Left lobe of liver (tissue), 2 donors: Measurements from ENCODE around the gene CBARP. TPM values are rescaled to one million over a fixed set of nuclear protein-coding genes. Genes with fewer than 3 reads are reported as not detected.
"Not testable (repeated sequence)": the region's sequence is repeated elsewhere in the genome, so short reads cannot be mapped to it uniquely, and the experiment has no call there.

Source experiments
- ATAC-seq: fragments of 200-7000 bp; cut with Tn5 transposase; one replicate; pipeline ENCODE4 v1.9.1; 2020; ENCODE audit warnings: mild to moderate bottlenecking, moderate library complexity
- DNase-seq: peaks from one replicate; pipeline ENCODE4 v3.0.0-alpha.2; 2020; ENCODE audit warnings: low spot score
- total RNA-seq: library from RNA; stranded (reverse); gene quantifications from one replicate; pipeline ENCODE4 v1.2.1, GENCODE V29; 2021
- donor health status: DM: no; HTN: no; CAD: no; lungs with moderate emphysema.
- donor health status: DM: no; HTN: yes; CAD: no.

Gene CBARP
- total RNA-seq, 1 donor from 2014 or later, result 0.38 TPM

DNA sequence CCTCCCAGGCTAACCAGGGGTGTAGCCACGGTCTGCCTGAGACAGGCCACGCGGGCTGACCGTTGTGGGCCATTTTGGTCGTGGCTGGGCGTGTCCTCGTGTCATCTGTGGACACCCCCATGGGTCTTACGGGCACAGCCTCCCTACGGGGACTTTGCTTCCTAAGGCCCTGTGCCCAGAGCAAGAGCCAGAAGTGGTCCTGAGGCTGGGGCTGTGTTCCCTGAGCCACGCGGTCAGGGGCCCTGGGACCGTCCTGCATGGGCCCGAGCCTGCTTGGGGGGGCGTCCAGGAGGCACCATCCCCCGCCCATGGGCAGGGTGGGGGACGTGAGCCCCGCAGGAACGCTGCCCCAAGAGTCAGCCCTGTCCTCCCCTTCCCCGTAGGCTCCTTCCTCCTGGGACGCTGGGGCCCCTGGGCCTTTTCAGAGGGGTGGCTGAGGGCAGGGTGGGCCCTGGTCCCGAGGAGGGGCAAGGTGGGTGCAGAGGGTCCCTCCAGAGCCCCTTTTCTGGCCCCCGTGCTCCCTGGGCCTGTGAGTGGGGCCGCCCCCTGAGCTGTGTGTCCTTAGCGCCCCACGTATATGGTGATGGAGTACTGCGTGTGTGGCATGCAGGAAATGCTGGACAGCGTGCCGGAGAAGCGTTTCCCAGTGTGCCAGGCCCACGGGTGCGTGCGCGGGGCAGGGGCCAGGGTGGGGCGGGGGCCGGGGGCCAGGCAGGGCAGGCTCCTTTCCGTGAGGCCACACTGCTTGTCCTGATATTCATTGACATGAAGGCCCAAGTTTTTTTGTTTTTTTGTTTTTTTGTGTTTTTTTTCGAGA is 18.8 kb downstream of the CBARP start:
- DNase-seq, result no peak
- no peak for ATAC-seq

DNA sequence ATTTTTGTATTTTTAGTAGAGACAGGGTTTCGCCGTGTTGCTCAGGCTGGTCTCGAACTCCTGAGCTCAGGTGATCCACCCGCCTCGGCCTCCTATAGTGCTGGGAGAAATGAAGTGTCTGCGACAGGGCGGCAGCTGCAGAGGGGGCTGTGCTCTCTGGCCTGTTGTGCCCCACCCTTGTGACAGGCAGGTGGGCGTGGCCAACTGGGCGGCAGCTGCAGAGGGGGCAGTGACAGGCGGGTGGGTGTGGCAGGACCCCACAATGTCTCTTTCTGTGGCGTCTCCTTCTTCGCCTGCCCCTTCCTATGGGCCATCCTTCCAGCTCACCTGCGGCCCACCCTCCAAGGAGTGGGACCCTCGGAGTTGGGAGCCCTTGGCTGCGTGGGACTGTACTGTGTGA is 20.4 kb downstream of the CBARP start:
- no peak for DNase-seq

GRCh38 chr19:1216756-1217155 is 21.0 kb downstream of the CBARP start:
- DNase-seq (no peak), ATAC-seq (no peak)

More for the DNA sequence above, 20.4 kb downstream of the CBARP start:
- no peak for ATAC-seq

DNA sequence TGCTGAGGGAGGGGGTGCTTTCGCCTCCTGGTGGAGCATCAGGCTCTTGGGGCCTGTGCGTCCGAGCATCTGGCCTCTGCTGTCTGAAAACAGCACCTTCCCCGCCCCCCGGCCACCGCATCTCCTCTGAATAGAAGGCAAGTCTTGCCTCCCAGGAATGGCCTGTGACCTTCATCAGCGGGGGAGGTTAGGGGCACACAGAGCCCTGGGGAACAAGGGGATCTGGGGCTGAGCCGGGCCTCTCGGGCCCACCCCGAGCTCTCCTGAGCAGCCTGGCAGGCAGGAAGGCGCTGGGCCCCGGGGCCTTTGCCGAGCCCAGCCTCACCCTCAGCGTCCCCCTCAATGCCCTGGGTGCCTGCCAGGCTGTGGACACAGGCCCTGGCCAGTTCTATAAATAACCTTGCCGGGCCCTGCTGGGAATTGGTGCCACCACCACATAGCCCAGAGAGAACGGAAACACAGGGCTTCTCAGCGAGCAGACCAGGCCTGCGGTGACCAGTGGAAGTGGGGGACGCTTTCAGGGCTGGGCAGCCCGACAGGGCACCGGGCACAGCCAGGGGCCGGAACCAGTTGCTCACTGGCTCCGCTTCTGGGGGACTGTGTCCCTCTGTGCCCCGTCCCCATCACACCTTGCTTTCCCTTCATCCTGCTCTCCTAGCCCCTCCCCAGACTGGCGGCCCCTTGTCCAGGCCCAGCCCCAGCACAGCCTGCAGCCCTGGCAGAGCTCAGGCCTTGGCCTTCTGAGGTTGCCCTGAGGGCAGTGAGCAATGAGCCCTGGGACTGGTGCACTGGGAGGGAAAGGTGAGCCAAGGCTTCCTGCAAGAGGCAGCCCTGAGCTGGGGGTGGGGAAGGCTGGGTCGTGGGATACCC is 22.7 kb downstream of the CBARP start:
- DNase-seq (no peak), ATAC-seq (peak; percentile 52)

GRCh38 chr19:1214299-1214861 is 23.4 kb downstream of the CBARP start:
- DNase-seq, result no peak
- no peak for ATAC-seq

DNA sequence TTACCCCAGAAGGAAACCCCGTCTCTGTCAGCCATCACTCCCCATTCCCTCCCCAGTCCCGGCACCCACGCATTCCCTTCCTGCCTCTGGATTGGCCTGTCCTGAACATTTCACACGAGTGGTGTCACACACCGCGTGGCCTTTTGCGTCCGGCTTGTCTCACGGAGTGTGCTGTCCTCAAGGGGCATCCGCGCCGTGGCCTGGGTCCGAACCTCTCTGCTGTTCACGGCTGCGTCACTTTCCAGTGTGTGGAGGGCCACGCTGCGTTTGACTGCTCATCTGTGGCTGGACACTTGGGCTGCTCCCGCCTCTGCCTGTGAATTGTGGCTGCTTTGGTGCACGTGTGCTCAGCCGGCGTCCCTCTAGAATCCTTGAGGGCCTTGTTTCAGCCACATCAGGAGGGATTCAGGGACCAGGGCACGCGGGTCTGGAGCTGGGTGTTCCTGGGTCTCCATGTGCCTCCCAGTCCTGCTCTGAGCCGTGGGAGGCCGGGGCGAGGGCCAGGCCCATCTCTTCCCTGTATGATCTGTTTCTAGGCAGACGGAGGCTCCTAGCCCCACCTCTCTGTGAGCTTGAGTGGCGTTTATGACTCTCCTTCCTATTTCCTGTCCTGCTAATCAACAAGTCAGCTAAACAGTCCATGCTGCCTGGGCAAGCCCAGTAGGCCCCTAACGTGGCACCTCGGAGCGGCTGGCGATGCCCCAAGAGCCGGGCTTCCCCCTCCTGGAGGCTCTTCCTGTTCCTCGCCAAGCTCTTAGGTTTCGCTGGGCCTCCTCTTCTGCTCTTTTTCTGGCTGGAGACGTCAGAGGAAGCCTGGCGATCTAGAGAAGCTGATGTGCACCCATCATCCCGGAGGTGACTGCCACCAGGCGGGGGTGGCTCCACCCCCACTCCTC is 24.2 kb downstream of the CBARP start:
- DNase-seq (no peak), ATAC-seq (peak; percentile 11)

DNA sequence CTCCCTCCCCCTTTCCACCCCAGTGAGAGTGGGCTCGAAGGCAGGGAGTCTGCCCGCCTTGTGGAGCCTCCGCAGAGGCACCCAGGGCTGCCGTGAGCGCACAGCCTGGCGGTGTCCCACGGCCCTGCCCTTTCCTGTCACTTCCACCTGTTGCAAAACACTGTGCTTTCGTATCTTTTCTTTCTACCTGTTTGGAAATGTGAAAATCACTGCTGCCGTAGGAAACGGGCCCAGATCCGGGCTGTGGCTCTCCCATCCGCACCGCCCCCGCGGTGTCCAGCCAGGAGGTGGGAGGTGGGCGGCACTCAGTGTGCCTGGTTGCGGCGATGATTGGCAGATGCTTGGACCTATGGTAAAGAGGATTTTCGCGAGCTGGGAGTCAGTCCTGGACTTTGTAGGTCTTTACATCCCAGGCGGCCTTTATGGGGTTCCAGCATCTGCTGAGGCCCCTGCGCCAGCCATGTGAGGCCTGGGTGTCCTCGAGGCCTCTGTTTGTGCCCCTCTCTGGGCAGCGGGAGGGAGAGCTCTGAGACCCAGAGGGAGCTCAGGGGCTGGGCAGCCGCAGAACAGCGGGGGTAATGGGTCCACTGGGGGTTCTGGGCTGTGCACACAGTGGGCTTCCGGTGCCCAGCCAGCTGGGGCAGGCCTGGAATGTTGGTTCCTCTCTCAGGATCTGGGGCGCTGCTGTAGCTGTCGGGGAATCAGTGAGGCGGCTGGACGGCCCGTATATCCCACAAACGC is 26.1 kb downstream of the CBARP start:
- ATAC-seq (peak; percentile 66), DNase-seq (peak; percentile 87)

- ATAC-seq (no peak), DNase-seq (no peak)
Observed at GRCh38 chr19:1210227-1210538, 27.6 kb downstream of the CBARP start.

- not testable (repeated sequence) for ATAC-seq, DNase-seq
Observed at GRCh38 chr19:1208830-1209229, 29.0 kb downstream of the CBARP start.

DNA sequence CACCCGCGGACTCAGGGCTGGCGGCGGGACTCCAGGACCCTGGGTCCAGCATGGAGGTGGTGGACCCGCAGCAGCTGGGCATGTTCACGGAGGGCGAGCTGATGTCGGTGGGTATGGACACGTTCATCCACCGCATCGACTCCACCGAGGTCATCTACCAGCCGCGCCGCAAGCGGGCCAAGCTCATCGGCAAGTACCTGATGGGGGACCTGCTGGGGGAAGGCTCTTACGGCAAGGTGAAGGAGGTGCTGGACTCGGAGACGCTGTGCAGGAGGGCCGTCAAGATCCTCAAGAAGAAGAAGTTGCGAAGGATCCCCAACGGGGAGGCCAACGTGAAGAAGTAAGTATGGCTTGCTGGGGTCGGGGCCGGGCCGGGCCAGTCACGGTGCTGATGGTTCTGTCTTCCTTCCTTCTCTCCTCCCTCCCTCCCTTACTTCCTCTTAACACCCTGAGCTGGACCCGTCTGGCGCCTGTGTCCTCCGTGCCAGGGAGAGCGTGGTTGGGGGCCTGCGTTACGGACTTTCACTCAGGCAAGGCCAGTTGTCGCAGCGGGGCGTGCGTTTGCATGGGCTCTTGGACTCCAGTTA is 30.8 kb downstream of the CBARP start:
- ATAC-seq, result peak; percentile 1
- no peak for DNase-seq

DNA sequence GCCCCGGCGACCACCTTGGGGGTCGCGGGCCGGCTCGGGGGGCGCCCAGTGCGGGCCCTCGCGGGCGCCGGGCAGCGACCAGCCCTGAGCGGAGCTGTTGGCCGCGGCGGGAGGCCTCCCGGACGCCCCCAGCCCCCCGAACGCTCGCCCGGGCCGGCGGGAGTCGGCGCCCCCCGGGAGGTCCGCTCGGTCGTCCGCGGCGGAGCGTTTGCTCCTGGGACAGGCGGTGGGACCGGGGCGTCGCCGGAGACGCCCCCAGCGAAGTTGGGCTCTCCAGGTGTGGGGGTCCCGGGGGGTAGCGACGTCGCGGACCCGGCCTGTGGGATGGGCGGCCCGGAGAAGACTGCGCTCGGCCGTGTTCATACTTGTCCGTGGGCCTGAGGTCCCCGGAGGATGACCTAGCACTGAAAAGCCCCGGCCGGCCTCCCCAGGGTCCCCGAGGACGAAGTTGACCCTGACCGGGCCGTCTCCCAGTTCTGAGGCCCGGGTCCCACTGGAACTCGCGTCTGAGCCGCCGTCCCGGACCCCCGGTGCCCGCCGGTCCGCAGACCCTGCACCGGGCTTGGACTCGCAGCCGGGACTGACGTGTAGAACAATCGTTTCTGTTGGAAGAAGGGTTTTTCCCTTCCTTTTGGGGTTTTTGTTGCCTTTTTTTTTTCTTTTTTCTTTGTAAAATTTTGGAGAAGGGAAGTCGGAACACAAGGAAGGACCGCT is 31.5 kb downstream of the CBARP start:
- ATAC-seq, result no peak
- DNase-seq, result no peak

GRCh38 chr19:1205114-1206099 is 32.4 kb downstream of the CBARP start, which contains the start of gene STK11:
STK11 (plus strand) TSS chr19:1205778; CDS start chr19:1206914, 1,136 bp downstream.
- peak; percentile 99 for DNase-seq
- peak; percentile 88 for ATAC-seq

DNA sequence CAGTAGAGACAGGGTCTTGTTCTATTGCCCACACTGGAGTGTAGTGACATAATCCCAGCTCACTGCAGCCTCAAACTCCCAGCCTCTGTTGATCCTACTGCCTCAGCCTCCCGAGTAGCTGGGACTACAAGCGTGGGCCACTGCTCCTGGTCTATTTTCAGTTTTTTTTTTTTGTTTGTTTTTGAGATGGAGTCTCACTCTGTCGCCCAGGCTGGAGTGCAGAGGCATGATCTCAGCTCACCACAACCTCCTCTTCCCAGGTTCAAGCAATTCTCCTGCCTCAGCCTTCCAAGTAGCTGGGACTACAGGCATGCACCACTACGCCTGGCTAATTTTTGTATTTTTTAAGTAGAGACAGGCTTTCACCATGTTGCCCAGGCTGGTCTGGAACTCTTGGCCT is 37.2 kb downstream of the CBARP start:
- ATAC-seq, result not testable (repeated sequence)

GRCh38 chr19:1199531-1199930 is 38.3 kb downstream of the CBARP start:
- no peak for DNase-seq
- ATAC-seq, result no peak

More for the DNA sequence above, 37.2 kb downstream of the CBARP start:
- not testable (repeated sequence) for DNase-seq

GRCh38 chr19:1189419-1189818 is 48.4 kb downstream of the CBARP start:
- no peak for ATAC-seq
- DNase-seq, result no peak

DNA sequence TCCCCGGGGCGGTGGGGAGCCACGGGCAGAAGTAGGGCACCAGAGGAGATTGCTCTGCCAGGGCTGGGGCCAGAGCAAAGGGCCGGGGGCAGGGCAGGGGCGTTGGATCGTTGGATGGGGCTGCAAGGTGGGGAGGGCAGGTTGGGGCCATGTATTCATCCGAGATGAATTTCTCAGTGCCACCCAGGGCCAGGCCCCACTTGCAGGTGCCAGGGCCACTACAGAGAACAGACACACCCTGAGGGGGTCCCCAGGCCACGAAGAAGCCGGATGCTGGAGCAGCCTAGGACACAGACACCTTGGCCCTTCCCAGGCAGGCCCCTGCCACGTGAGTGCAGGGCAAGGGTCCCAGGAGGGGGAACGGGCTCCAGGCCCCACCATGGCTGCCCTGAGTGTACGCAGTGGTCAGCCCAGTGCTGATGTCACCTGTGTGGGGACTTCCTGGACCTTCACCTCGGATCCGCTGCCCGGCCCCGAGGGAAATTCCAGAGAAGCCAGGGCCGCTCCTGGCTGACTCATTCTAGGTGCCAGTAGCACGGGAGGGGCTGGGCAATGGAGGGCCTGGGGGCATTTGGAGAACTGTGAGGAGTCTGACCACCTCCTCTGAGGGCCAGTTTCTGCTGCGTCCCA is 54.1 kb downstream of the CBARP start:
- peak; percentile 54 for DNase-seq

GRCh38 chr19:1182727-1183126 is 55.1 kb downstream of the CBARP start:
- DNase-seq (no peak), ATAC-seq (no peak)

More for the DNA sequence above, 54.1 kb downstream of the CBARP start:
- peak; percentile 69 for ATAC-seq
